Right hindlimb (tissue), 1 donor: ENCODE results near the gene VAT1L.
A peak's percentile ranks its signal among the peaks of the same experiment; 100 is the strongest.
"Not testable (repeated sequence)": the region's sequence is repeated elsewhere in the genome, so short reads cannot be mapped to it uniquely, and the experiment has no call there.

Experiments
- DNase-seq: peaks from one replicate; pipeline ENCODE4 v3.0.0-alpha.2; 2018

VAT1L gene

GRCh38 chr16:77963185-77964044, 175.1 kb downstream of the VAT1L start:
- no peak for DNase-seq

GRCh38 chr16:77965346-77965745, 177.0 kb downstream of the VAT1L start:
- DNase-seq: no peak

- DNase-seq: no peak
Measured at GRCh38 chr16:77967054-77967904, 178.9 kb downstream of the VAT1L start.

GRCh38 chr16:77969861-77970260, 181.5 kb downstream of the VAT1L start:
- no peak for DNase-seq

GRCh38 chr16:77970371-77970770, 182.0 kb downstream of the VAT1L start:
- no peak for DNase-seq

- DNase-seq: peak; percentile 76
Measured at GRCh38 chr16:77971306-77972061, 183.1 kb downstream of the VAT1L start.

GRCh38 chr16:77972062-77972392, 183.7 kb downstream of the VAT1L start:
- DNase-seq: no peak

- DNase-seq: no peak
Measured at GRCh38 chr16:77974883-77975282, 186.5 kb downstream of the VAT1L start.

GRCh38 chr16:77975942-77976341, 187.6 kb downstream of the VAT1L start:
- no peak for DNase-seq

GRCh38 chr16:77977339-77977738, 189.0 kb downstream of the VAT1L start:
- DNase-seq: no peak

GRCh38 chr16:77985111-77985510, 196.7 kb downstream of the VAT1L start:
- DNase-seq: no peak

- no peak for DNase-seq
Measured at GRCh38 chr16:77986011-77986740, 197.8 kb downstream of the VAT1L start.

- DNase-seq: no peak
Measured at GRCh38 chr16:77987810-77988209, 199.4 kb downstream of the VAT1L start.

- DNase-seq: no peak
Measured at GRCh38 chr16:77989846-77990245, 201.5 kb downstream of the VAT1L start.

- DNase-seq: no peak
Measured at GRCh38 chr16:77991701-77992100, 203.3 kb downstream of the VAT1L start.

GRCh38 chr16:77992381-77992780, 204.0 kb downstream of the VAT1L start:
- DNase-seq: not testable (repeated sequence)

GRCh38 chr16:77993111-77993985, 205.0 kb downstream of the VAT1L start:
- DNase-seq: peak; percentile 57

- DNase-seq: no peak
Measured at GRCh38 chr16:77995843-77996455, 207.6 kb downstream of the VAT1L start.

GRCh38 chr16:77998350-77999023, 210.1 kb downstream of the VAT1L start:
- no peak for DNase-seq

GRCh38 chr16:78001451-78002025, 213.2 kb downstream of the VAT1L start:
- DNase-seq: no peak
